C1 segment of cervical spinal cord (tissue), 14 donors: ENCODE data around the gene CLSTN2.

Experiments
- DNase-seq, 14 donors: peaks; one replicate each; lab custom pipeline; 2025; lab: John Stamatoyannopoulos, UW

CLSTN2 gene

GRCh38 chr3:140146668-140147067 is 211.7 kb downstream of the CLSTN2 start:
- no peak for DNase-seq

GRCh38 chr3:140147965-140148490 is 213.0 kb downstream of the CLSTN2 start:
- no peak for DNase-seq

DNA sequence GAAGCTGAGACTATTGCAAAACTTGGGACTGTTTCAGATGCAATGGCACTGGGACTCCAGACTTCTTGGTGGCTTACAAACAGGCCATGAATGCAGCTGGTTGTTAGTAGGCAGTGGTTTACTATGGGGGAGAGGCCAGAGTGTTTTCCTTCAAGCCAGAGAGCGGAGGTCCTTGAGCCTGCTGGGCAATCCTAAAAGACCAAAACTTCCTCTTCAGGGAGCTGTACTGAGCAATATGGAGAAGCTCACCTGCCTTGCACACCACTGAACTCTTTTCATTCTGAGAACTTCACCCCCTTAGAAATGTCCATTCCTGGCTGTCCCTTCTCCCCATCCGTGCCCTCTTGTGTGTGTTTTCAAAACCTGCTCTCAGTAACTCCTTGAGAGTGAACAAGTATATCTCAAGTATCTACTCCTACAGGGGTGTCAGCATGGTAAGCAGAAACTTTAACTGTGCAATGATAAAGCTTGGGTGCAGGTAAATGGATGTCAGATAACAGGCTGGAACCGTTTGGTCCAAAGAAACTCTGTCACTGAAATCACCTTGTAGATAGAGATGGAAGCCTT is 213.9 kb downstream of the CLSTN2 start:
- no peak for DNase-seq

DNA sequence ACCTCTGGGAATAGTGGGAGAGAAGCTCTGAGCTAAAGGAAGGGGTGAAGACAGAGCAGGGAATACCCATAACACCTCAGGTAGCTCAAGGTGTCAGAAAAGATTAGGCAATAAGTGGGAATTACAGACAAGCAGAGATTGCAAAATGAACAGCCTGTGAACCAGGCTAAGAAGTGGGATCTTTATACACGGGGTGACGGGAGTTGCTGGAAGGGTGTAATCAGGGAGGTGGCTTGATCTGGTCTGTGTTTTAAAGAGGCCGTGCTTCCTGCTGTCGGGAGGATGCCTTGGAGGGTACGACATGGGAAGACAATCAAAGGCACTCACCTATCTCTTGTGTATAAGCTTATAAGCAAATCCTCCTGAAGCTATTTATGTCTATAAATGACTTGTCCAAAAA is 216.3 kb downstream of the CLSTN2 start:
- no peak for DNase-seq

DNA sequence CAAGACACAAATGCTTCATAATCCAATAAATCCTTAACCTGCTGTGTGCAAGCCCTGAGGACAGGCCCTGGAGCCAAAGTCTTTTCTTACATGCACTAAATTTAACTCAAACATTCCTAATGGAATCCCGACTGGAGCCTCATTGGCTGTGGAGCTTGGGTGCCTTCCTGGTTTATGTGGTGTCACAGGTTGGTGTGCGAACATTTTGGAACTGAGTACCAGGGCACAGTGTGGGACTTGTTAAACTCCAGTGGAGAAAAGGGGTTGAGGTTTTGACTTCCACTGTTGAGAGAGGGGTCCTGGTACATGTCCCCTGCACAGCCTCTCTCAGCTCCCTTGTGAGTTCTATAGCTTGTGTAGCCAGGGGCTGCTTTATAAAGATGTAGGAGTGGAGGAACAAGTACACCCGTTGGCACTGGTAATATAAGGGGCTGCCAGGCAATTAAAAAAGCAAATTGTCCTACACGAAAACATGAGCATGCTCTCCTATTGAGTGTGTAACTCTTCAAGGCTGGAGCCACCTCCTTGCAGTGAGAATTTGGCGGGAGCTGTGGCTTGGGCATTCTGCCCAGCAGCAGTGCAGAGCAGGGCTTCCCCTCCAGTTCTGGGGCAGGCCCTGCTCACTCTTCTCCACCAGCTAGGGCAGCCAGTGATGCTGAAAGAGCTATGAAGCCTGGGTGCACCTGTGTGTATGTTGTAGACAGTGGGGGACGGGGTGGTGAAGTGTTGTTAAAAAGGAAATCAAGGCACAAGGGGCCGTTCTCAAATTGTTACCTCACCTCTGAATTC is 218.1 kb downstream of the CLSTN2 start:
- no peak for DNase-seq

GRCh38 chr3:140153736-140154135 is 218.8 kb downstream of the CLSTN2 start:
- DNase-seq: no peak

DNA sequence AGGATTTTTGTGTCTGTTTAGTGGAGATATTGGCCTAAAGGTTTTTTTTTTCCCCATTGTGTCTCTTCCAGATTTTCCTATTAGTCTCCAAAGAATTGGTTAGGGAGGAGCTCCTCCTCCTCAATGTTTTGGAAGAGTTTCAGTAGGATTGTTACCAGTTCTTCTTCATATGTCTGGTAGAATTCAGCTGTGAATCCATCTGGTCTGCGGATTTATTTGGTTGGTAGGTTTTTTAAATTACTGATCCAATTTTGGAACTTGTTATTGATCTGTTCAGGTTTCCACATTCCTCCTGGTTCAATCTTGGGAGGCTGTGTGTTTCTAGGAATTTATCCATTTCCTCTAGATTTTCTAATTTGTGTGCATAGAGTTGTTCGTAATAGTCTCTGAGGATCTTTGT is 222.2 kb downstream of the CLSTN2 start:
- DNase-seq: no peak

DNA sequence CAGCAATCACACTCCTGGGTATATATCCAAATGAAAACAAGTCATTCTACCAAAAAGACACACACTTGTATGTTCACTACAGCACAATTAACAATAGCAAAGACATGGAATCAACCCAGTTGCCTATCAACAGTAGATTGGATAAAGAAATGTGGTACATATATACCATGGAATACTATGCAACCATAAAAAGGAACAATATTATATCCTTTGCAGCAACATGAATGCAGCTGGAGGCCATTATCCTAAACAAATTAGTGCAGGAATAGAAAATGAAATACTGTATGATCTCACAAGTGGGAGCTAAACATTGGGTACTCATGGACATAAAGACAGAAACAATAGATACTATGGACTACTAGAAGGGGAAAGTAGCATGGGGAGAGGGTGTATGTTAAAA is 224.7 kb downstream of the CLSTN2 start:
- DNase-seq: no peak

DNA sequence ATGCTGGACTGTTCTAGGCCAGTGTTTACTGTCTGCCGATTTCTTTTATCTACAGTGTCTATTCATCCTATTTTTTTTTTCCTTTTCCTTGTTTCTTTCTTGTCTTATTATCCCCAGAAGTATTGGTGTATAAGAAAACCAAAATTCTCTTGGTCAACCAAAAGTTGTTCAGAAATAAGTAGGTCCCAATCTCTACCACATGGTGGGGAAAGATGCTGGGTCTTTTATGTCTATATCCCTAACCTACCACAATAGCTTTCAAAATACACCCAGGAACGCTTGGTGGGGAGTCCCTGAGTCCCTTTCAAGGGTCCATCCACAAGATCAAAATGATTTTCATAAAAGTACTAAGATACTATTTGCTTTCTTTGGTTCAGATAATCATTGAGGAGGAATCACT is 225.6 kb downstream of the CLSTN2 start:
- no peak for DNase-seq

- DNase-seq: no peak
Measured at GRCh38 chr3:140162551-140162950, 227.6 kb downstream of the CLSTN2 start.

GRCh38 chr3:140163159-140163763 is 228.3 kb downstream of the CLSTN2 start:
- DNase-seq: no peak

GRCh38 chr3:140164156-140164555 is 229.2 kb downstream of the CLSTN2 start:
- no peak for DNase-seq

GRCh38 chr3:140164922-140165590 is 230.1 kb downstream of the CLSTN2 start:
- no peak for DNase-seq

GRCh38 chr3:140165781-140166180 is 230.8 kb downstream of the CLSTN2 start:
- DNase-seq: no peak

GRCh38 chr3:140166861-140167599 is 232.0 kb downstream of the CLSTN2 start:
- DNase-seq: no peak

DNA sequence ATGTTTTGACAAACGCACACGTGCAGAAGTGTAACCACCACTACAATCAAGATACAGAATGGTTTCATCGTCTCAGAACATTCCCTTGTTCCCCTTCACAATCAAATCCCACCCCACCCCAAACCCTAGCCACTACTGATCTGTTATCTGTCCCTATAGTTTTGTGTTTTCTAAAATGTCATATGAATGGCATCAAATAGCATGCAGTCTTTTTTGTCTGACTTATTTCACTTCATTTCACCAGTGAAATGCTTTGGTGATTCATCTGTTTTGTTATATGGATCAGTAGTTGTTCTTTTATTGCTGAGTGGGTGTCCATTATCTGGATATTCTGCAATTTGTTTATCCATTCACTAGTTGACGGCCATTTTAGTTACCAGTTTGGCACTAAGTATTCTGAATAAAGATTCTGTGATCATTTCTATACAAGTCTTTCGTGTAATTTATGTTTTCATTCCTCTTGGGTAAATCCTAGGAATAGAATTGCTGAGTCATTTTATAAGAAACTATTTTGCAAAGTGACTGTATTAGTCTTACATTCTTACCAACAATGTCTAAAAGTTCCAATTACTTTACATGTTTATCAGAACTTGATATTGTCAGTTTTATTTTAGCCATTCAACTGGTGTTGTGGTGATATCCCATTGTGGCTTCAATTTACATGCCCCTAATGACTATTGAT is 232.8 kb downstream of the CLSTN2 start:
- no peak for DNase-seq

GRCh38 chr3:140170612-140171011 is 235.6 kb downstream of the CLSTN2 start:
- no peak for DNase-seq

GRCh38 chr3:140176526-140176925 is 241.5 kb downstream of the CLSTN2 start:
- DNase-seq: no peak

- no peak for DNase-seq
Measured at GRCh38 chr3:140177943-140178342, 243.0 kb downstream of the CLSTN2 start.

GRCh38 chr3:140178482-140178881 is 243.5 kb downstream of the CLSTN2 start:
- DNase-seq: no peak

DNA sequence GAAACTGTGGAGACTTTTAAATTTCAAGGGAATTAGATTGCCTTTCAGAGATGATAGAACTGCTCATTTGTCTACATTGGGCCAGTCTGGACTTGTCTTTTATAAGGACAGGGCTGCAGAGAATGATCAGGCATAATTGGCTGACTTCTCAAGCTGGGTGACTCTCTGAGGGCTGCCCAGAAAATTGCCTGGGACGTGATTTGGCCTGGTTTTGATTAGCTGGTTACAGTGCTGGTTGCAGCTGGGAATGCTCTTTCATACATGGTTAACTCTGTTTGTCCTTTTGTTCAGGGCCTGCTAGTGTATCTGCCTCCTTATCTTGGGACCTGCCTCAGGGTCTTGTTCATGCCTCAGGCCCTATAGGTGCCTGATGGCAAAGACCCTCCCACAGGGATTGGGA is 245.6 kb downstream of the CLSTN2 start:
- DNase-seq: no peak
